ENCODE results near the gene AMT. TPM values are rescaled to one million over a fixed set of nuclear protein-coding genes. Genes with fewer than 3 reads are reported as not detected.

Gene AMT
- total RNA-seq, 2 experiments from 2014 or later, result 5.3 to 6.0 TPM

GRCh38 chr3:49403891-49404290 is 18.4 kb downstream of the AMT start:
- no peak for TF ChIP-seq EZH2phosphoT487 (IDR thresholded peaks at IDR 0.05; ENCODE audit: borderline replicate concordance, low read depth, low read length)
- no peak for TF ChIP-seq CTCF (conservative IDR thresholded peaks at IDR 0.05; ENCODE audit: low read length)
- peaks cover 48% of the 10 kb centered on the region for H3K4me1 ChIP-seq (ENCODE audit: insufficient read depth, low read length, poor library complexity, severe bottlenecking)
- ChIA-PET POLR2A (interaction anchor here (0.6 kb wide), 3 partner anchors 10 to 382 kb away, joined by 3 to 5 read pairs (median 3); partner anchors contain the start of gene NDUFAF3), CTCF (ENCODE audit: unreplicated experiment) (interaction anchor here (0.6 kb wide), 2 partner anchors 64 to 102 kb away, joined by 3 to 6 read pairs; partner anchors contain the start of gene USP4)
- 0 out of 2 replicates have a peak, but pooled peaks cover 9% of the 10 kb centered on the region for H3K9me3 ChIP-seq (ENCODE audit: low read length)
- no peak overlapping the region for H2AFZ ChIP-seq (ENCODE audit: low read length)
- H3K27ac ChIP-seq (ENCODE audit: low read depth, low read length, poor library complexity, severe bottlenecking), result no peak overlapping the region
- H3K9me2 ChIP-seq (ENCODE audit: insufficient read depth, low read length), result no peaks in the 10 kb centered on the region
- no TSS peak for BruUV-seq (replicated peaks)
- no peak overlapping the region for H3K4me2 ChIP-seq (ENCODE audit: low read length)
- no peak for DNase-seq (ENCODE audit: low spot score)
- H3K4me3 ChIP-seq (ENCODE audit: low read depth, low read length, poor library complexity, severe bottlenecking), result no peak overlapping the region
- peaks cover 41% of the 10 kb centered on the region for H4K20me1 ChIP-seq (ENCODE audit: insufficient read depth, low read length)
- intact Hi-C loops (cut with micrococcal nuclease; ENCODE audit: unreplicated experiment), result no loop called here
- H3K36me3 ChIP-seq (ENCODE audit: insufficient read depth, low read length), result peaks cover 67% of the 10 kb centered on the region
- peaks cover 100% of the 10 kb centered on the region for H3K79me2 ChIP-seq (ENCODE audit: insufficient read depth, low read depth, low read length)

GRCh38 chr3:49401766-49402165 is 20.5 kb downstream of the AMT start:
- intact Hi-C loops (cut with micrococcal nuclease; ENCODE audit: unreplicated experiment), result no loop called here
- Histone ChIP-seq H2AFZ (ENCODE audit: low read length) (no peak overlapping the region), H3K27ac (ENCODE audit: low read depth, low read length, poor library complexity, severe bottlenecking) (no peak overlapping the region), H3K9me2 (ENCODE audit: insufficient read depth, low read length) (no peaks in the 10 kb centered on the region), H4K20me1 (ENCODE audit: insufficient read depth, low read length) (peaks cover 48% of the 10 kb centered on the region), H3K79me2 (ENCODE audit: insufficient read depth, low read depth, low read length) (peaks cover 100% of the 10 kb centered on the region), H3K4me3 (ENCODE audit: low read depth, low read length, poor library complexity, severe bottlenecking) (no peak overlapping the region), H3K4me1 (ENCODE audit: insufficient read depth, low read length, poor library complexity, severe bottlenecking) (peaks cover 39% of the 10 kb centered on the region), H3K9me3 (ENCODE audit: low read length) (0 out of 2 replicates have a peak, but pooled peaks cover 9% of the 10 kb centered on the region), H3K4me2 (ENCODE audit: low read length) (peak overlapping the region; percentile 35; the same call in 1 of the 2 replicates), H3K36me3 (ENCODE audit: insufficient read depth, low read length) (peaks cover 84% of the 10 kb centered on the region)
- no peak for DNase-seq (ENCODE audit: low spot score)
- CTCF ChIA-PET (ENCODE audit: unreplicated experiment), result no interaction called here
- no peak for TF ChIP-seq CTCF (conservative IDR thresholded peaks at IDR 0.05; ENCODE audit: low read length)
- no peak for TF ChIP-seq EZH2phosphoT487 (IDR thresholded peaks at IDR 0.05; ENCODE audit: borderline replicate concordance, low read depth, low read length)
- BruUV-seq (replicated peaks), result no TSS peak
- POLR2A ChIA-PET, result interaction anchor here (0.6 kb wide), 2 partner anchors 62 to 70 kb away, joined by 3 to 4 read pairs; no protein-coding TSS in a partner anchor

GRCh38 chr3:49399461-49399860 is 22.8 kb downstream of the AMT start:
- BruUV-seq (replicated peaks), result no TSS peak
- H2AFZ ChIP-seq (ENCODE audit: low read length), result no peak overlapping the region
- H3K79me2 ChIP-seq (ENCODE audit: insufficient read depth, low read depth, low read length), result peaks cover 100% of the 10 kb centered on the region
- ChIA-PET POLR2A (no interaction called here), CTCF (ENCODE audit: unreplicated experiment) (no interaction called here)
- peaks cover 89% of the 10 kb centered on the region for H3K36me3 ChIP-seq (ENCODE audit: insufficient read depth, low read length)
- intact Hi-C loops (cut with micrococcal nuclease; ENCODE audit: unreplicated experiment), result no loop called here
- TF ChIP-seq EZH2phosphoT487 (IDR thresholded peaks at IDR 0.05; ENCODE audit: borderline replicate concordance, low read depth, low read length), result no peak
- no peak for TF ChIP-seq CTCF (conservative IDR thresholded peaks at IDR 0.05; ENCODE audit: low read length)
- no peak overlapping the region for H3K27ac ChIP-seq (ENCODE audit: low read depth, low read length, poor library complexity, severe bottlenecking)
- H3K4me3 ChIP-seq (ENCODE audit: low read depth, low read length, poor library complexity, severe bottlenecking), result no peak overlapping the region
- no peaks in the 10 kb centered on the region for H3K9me2 ChIP-seq (ENCODE audit: insufficient read depth, low read length)
- DNase-seq (ENCODE audit: low spot score), result no peak
- peaks cover 38% of the 10 kb centered on the region for H4K20me1 ChIP-seq (ENCODE audit: insufficient read depth, low read length)
- 0 out of 2 replicates have a peak, but pooled peaks cover 9% of the 10 kb centered on the region for H3K9me3 ChIP-seq (ENCODE audit: low read length)
- H3K4me1 ChIP-seq (ENCODE audit: insufficient read depth, low read length, poor library complexity, severe bottlenecking), result peaks cover 49% of the 10 kb centered on the region
- H3K4me2 ChIP-seq (ENCODE audit: low read length), result no peak overlapping the region

Data from OCI-LY7 (cell line).